Cardiac muscle cell (in vitro differentiated cells and primary cell): Measurements from ENCODE around the gene KCNMA1. TPM values are rescaled to one million over a fixed set of nuclear protein-coding genes. Genes with fewer than 3 reads are reported as not detected.

Source experiments
- DNase-seq, 2 donors: peaks; one replicate each; pipeline versions ENCODE4 v3.0.0 to v3.0.0-alpha.2; 2010 to 2017; ENCODE audit warnings: low read depth in 1 of 2, low spot score in 1 of 2
- H3K27ac ChIP-seq: fragments of 200-600 bp; sonication (generic); 2 replicates; pipeline ENCODE4 v1.5.1; 2016
- H3K27me3 ChIP-seq: fragments of 200-600 bp; sonication (generic); 2 replicates; pipeline ENCODE4 v1.6.0; 2016; ENCODE audit warnings: control low read depth
- H3K36me3 ChIP-seq: fragments of 200-600 bp; sonication (generic); 2 replicates; pipeline ENCODE4 v1.5.1; 2016; ENCODE audit warnings: control low read depth
- H3K4me1 ChIP-seq: fragments of 200-600 bp; sonication (generic); 2 replicates; pipeline ENCODE4 v1.8.1; 2017; ENCODE audit warnings: low read depth, mild to moderate bottlenecking, mixed run types
- H3K4me3 ChIP-seq: fragments of 200-600 bp; sonication (generic); 2 replicates; pipeline ENCODE4 v1.5.1; 2016; ENCODE audit warnings: mild to moderate bottlenecking
- H3K9me3 ChIP-seq: fragments of 200-600 bp; sonication (generic); 2 replicates; pipeline ENCODE4 v1.5.1; 2017; ENCODE audit warnings: low read depth, mild to moderate bottlenecking, control low read depth
- polyA plus RNA-seq: library from polyadenylated mRNA; unstranded; fragments of >200 nt; fragmentation: Nextera tagmentation; extraction: Ambion mirVana; gene quantifications from 2 replicates; pipeline ENCODE4 v1.2.1, GENCODE V29; 2016
- total RNA-seq: library from RNA; depleted of rRNA; stranded (reverse); fragments of >200 nt; gene quantifications from 2 replicates; pipeline ENCODE4 v1.2.3, GENCODE V29; 2016
- TF ChIP-seq, protein P1 (sequence below): IDR thresholded peaks from 2 replicates; pipeline ENCODE4 v1.5.1; 2012; ENCODE audit warnings: low read depth, mild to moderate bottlenecking, low read length

The KCNMA1 gene
- total and polyA plus RNA-seq, 2 experiments from 2014 or later, result 1.8 to 1.9 TPM

- Histone ChIP-seq H3K4me1 (no peaks in the 10 kb centered on the region), H3K27me3 (peaks cover 3% of the 10 kb centered on the region), H3K4me3 (no peak overlapping the region), H3K27ac (no peak overlapping the region), H3K36me3 (no peaks in the 10 kb centered on the region), H3K9me3 (no peaks in the 10 kb centered on the region)
- TF ChIP-seq, protein P1, sequence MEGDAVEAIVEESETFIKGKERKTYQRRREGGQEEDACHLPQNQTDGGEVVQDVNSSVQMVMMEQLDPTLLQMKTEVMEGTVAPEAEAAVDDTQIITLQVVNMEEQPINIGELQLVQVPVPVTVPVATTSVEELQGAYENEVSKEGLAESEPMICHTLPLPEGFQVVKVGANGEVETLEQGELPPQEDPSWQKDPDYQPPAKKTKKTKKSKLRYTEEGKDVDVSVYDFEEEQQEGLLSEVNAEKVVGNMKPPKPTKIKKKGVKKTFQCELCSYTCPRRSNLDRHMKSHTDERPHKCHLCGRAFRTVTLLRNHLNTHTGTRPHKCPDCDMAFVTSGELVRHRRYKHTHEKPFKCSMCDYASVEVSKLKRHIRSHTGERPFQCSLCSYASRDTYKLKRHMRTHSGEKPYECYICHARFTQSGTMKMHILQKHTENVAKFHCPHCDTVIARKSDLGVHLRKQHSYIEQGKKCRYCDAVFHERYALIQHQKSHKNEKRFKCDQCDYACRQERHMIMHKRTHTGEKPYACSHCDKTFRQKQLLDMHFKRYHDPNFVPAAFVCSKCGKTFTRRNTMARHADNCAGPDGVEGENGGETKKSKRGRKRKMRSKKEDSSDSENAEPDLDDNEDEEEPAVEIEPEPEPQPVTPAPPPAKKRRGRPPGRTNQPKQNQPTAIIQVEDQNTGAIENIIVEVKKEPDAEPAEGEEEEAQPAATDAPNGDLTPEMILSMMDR, result no peak
- no peak for DNase-seq
Measured at GRCh38 chr10:77164616-77165311, 472.8 kb downstream of the KCNMA1 start.

GRCh38 chr10:77163670-77164348 lies 473.8 kb downstream of the KCNMA1 start:
- peak; percentile 30 to 92 for DNase-seq
- no peak overlapping the region for H3K27ac ChIP-seq
- no peaks in the 10 kb centered on the region for H3K4me1 ChIP-seq

DNA sequence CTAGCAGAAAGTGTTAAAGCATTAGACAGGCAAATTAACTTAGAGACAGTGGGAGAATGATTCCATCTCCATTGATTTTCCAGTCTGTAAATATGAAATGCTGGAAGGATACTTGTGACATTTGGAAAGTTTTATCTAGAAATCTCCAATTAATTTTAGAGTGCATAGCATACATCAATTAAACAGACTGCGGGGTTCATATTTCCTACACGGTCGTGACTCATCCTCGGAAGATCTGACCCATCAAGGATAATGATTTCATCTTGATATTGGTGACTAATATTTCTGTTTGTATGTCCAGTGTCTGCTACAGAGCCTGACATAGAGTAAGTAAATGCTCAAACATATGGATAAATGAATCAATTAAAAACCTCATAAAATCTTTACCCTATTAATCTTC lies 474.9 kb downstream of the KCNMA1 start:
- no peak overlapping the region for H3K4me3 ChIP-seq
- DNase-seq, result no peak
- no peaks in the 10 kb centered on the region for H3K9me3 ChIP-seq
- peaks cover 3% of the 10 kb centered on the region for H3K27me3 ChIP-seq
- H3K27ac ChIP-seq, result no peak overlapping the region
- H3K4me1 ChIP-seq, result no peaks in the 10 kb centered on the region
- no peaks in the 10 kb centered on the region for H3K36me3 ChIP-seq
- TF ChIP-seq, protein P1, result no peak

More at GRCh38 chr10:77163670-77164348, 473.8 kb downstream of the KCNMA1 start:
- H3K27me3 ChIP-seq, result peaks cover 3% of the 10 kb centered on the region
- TF ChIP-seq, protein P1, result no peak
- H3K4me3 ChIP-seq, result no peak overlapping the region
- no peaks in the 10 kb centered on the region for H3K9me3 ChIP-seq
- no peaks in the 10 kb centered on the region for H3K36me3 ChIP-seq

DNA sequence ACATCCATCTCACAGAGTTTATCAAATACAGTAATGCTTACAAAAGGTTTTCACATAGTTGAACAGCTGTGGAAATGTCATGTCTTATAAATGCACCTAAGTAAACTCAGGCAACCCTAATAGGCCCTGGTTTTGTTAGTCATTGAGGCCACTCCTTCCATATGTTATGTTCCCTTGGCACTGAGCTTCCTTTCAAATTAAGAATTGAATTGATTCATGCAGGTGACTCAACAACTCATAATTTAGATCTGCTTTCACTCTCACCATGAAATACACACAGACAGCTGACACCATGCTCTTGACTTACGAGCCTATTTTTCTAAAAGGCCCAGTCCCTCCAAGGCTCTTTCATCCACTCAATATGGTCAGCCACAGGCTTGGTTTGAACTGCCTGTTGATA lies 476.9 kb downstream of the KCNMA1 start:
- H3K27ac ChIP-seq, result no peak overlapping the region
- DNase-seq, result peak in 1 of 2 donors; percentile 30

DNA sequence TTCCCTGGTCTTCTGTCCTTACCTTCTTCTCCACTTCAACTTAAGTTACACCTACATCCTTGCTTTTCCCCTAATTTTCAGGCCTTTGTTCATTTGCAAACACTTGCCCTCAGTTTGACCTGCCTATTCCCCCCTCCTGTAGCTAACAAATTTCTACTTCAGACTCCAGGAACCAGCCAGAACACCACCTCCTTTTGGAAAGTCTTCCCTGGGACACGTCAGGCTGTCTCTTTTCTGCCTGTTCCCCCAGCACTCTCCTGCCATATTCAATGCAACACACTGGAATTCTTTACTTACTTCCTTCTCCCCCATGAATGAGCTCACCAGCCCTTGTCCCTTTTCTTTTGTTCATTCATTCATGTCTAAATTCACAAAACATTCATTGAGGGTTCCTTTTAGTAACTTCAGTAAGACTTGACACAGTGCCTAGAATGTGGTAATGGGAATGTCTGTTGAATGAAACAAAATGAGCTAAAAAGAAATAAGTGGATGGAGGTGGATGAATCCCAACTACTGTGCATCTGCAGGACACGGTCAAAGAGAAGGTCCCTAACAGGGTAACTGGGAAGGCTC lies 478.0 kb downstream of the KCNMA1 start:
- TF ChIP-seq, protein P1, result no peak
- no peak overlapping the region for H3K4me3 ChIP-seq
- H3K27ac ChIP-seq, result no peak overlapping the region
- no peaks in the 10 kb centered on the region for H3K4me1 ChIP-seq
- H3K36me3 ChIP-seq, result no peaks in the 10 kb centered on the region
- no peaks in the 10 kb centered on the region for H3K27me3 ChIP-seq
- H3K9me3 ChIP-seq, result no peaks in the 10 kb centered on the region
- peak in 1 of 2 donors; percentile 51 for DNase-seq

More for the DNA sequence above, 476.9 kb downstream of the KCNMA1 start:
- Histone ChIP-seq H3K4me3 (no peak overlapping the region), H3K4me1 (no peaks in the 10 kb centered on the region), H3K27me3 (no peaks in the 10 kb centered on the region), H3K36me3 (no peaks in the 10 kb centered on the region), H3K9me3 (no peaks in the 10 kb centered on the region)
- TF ChIP-seq, protein P1, result no peak
